A673 (cell line): ENCODE measurements around the gene SLIT3. TPM values are rescaled to one million over a fixed set of nuclear protein-coding genes. Genes with fewer than 3 reads are reported as not detected.

Experiments used
- BruUV-seq: library from RNA; stranded (reverse); fragments of 400-500 nt; replicated peaks from 2 replicates; lab custom pipeline; 2021; lab: Mats Ljungman, UMichigan
- CTCF ChIA-PET: fragments of 300-600 bp; sonication (Branson Sonifier 250); formaldehyde crosslinking; loops from one replicate; lab custom pipeline; 2022; ENCODE audit warnings: antibody characterized with exemption; lab: Charles Lee
- POLR2A ChIA-PET: fragments of 300-600 bp; sonication (Branson Sonifier 250); formaldehyde crosslinking; loops from one replicate; lab custom pipeline; 2022; ENCODE audit warnings: antibody characterized with exemption; ENCODE audit not compliant: low non-redundant PET; lab: Charles Lee
- DNase-seq: peaks from one replicate; pipeline ENCODE4 v3.0.0-alpha.2; 2015; ENCODE audit warnings: low spot score
- H3K27ac ChIP-seq: fragments of 200-600 bp; sonication (generic); 2 replicates; pipeline ENCODE4 v1.5.1; 2016; ENCODE audit warnings: mixed run types, low read depth, mild to moderate bottlenecking, mixed read lengths, antibody characterized with exemption, low read length; ENCODE audit not compliant: poor library complexity, severe bottlenecking
- H3K27me3 ChIP-seq: fragments of 200-600 bp; sonication (generic); replicated peaks from 2 replicates; pipeline ENCODE4 v1.6.1; 2017; ENCODE audit warnings: mixed run types, low read depth, mild to moderate bottlenecking, mixed read lengths, antibody characterized with exemption, low read length; ENCODE audit not compliant: insufficient read depth, poor library complexity
- H3K36me3 ChIP-seq: fragments of 200-600 bp; sonication (generic); 2 replicates; pipeline ENCODE4 v1.6.1; 2016; ENCODE audit warnings: mixed run types, mild to moderate bottlenecking, mixed read lengths, antibody characterized with exemption, low read length; ENCODE audit not compliant: insufficient read depth, poor library complexity, severe bottlenecking
- H3K4me1 ChIP-seq: fragments of 200-600 bp; sonication (generic); 2 replicates; pipeline ENCODE4 v1.6.1; 2017; ENCODE audit warnings: mixed run types, mild to moderate bottlenecking, mixed read lengths, antibody characterized with exemption, low read length; ENCODE audit not compliant: insufficient read depth, poor library complexity, severe bottlenecking
- H3K4me3 ChIP-seq: fragments of 200-600 bp; sonication (generic); 2 replicates; pipeline ENCODE4 v1.5.1; 2016; ENCODE audit warnings: low read depth, mixed run types, mild to moderate bottlenecking, mixed read lengths, low read length; ENCODE audit not compliant: poor library complexity, severe bottlenecking
- H3K9me3 ChIP-seq: fragments of 200-600 bp; sonication (generic); 2 replicates; pipeline ENCODE4 v1.6.1; 2016; ENCODE audit warnings: mixed run types, low read depth, mild to moderate bottlenecking, mixed read lengths, antibody characterized with exemption, low read length; ENCODE audit not compliant: poor library complexity, severe bottlenecking
- EZH2 ChIP-seq: fragments of 200-600 bp; sonication (generic); IDR thresholded peaks from 2 replicates; pipeline ENCODE4 v1.6.1; 2017; ENCODE audit warnings: borderline replicate concordance, low read depth, mild to moderate bottlenecking, mixed read lengths, antibody characterized with exemption, low read length; ENCODE audit not compliant: poor library complexity, severe bottlenecking
- intact Hi-C: fragments of 100-400 bp; cut with micrococcal nuclease; formaldehyde crosslinking; loops from one replicate; pipeline ENCODE4 v1.10.0; 2022; ENCODE audit not compliant: unreplicated experiment
- total RNA-seq: library from RNA; stranded (reverse); gene quantifications from 2 replicates; pipeline ENCODE4 v1.2.3, GENCODE V29; 2021
- TF ChIP-seq, protein P1 (sequence below): fragments of 300-800, 200-600 bp; sonication (generic); conservative IDR thresholded peaks from 2 replicates; pipeline ENCODE4 v1.5.1; 2017; ENCODE audit warnings: low read depth, mild to moderate bottlenecking, antibody characterized with exemption, low read length, moderate library complexity, mixed read lengths

Gene SLIT3
- total RNA-seq, 1 experiment from 2014 or later = not detected

DNA sequence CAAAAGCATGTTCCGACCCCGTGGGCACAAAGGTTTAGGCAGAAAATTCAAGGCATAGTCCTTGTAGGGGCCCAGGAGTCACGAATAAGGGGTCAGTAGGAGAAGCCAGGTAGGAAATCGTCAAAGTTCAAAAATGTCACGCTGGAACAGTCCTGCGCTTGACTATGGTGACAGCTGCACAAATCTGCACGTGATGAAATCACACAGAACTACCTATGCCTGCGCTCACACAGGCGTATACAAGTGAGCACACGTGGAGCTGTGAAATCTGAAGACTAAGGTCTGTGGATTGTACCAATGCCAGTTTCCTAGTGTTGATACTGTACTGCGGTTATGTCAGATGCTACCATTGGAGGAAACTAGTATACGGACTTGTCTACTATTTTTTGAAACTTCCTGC is 418.7 kb downstream of the SLIT3 start:
- H3K4me3 ChIP-seq = no peak overlapping the region

GRCh38 chr5:168881427-168882149 is 419.4 kb downstream of the SLIT3 start:
- CTCF ChIA-PET = no interaction called here
- POLR2A ChIA-PET = interaction anchor here (0.5 to 0.6 kb wide), 2 partner anchors 390 to 500 kb away, joined by 3 read pairs; no protein-coding TSS in a partner anchor
- no TSS peak for BruUV-seq
- H3K27ac ChIP-seq = no peak overlapping the region
- H3K4me1 ChIP-seq = no peaks in the 10 kb centered on the region
- TF ChIP-seq EZH2 = no peak
- TF ChIP-seq, protein P1, sequence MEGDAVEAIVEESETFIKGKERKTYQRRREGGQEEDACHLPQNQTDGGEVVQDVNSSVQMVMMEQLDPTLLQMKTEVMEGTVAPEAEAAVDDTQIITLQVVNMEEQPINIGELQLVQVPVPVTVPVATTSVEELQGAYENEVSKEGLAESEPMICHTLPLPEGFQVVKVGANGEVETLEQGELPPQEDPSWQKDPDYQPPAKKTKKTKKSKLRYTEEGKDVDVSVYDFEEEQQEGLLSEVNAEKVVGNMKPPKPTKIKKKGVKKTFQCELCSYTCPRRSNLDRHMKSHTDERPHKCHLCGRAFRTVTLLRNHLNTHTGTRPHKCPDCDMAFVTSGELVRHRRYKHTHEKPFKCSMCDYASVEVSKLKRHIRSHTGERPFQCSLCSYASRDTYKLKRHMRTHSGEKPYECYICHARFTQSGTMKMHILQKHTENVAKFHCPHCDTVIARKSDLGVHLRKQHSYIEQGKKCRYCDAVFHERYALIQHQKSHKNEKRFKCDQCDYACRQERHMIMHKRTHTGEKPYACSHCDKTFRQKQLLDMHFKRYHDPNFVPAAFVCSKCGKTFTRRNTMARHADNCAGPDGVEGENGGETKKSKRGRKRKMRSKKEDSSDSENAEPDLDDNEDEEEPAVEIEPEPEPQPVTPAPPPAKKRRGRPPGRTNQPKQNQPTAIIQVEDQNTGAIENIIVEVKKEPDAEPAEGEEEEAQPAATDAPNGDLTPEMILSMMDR = no peak
- H3K9me3 ChIP-seq = no peaks in the 10 kb centered on the region
- peaks cover 49% of the 10 kb centered on the region for H3K27me3 ChIP-seq
- DNase-seq = peak; percentile 67
- H3K36me3 ChIP-seq = no peaks in the 10 kb centered on the region
- intact Hi-C loops = no loop called here
- no peak overlapping the region for H3K4me3 ChIP-seq

More for the DNA sequence above, 418.7 kb downstream of the SLIT3 start:
- H3K9me3 ChIP-seq = no peaks in the 10 kb centered on the region
- ChIA-PET POLR2A (interaction anchor here (0.5 to 0.6 kb wide), 2 partner anchors 391 to 499 kb away, joined by 3 read pairs; no protein-coding TSS in a partner anchor), CTCF (no interaction called here)
- intact Hi-C loops = no loop called here
- DNase-seq = no peak
- TF ChIP-seq EZH2 = no peak
- TF ChIP-seq, protein P1 = no peak
- no peaks in the 10 kb centered on the region for H3K36me3 ChIP-seq
- H3K4me1 ChIP-seq = no peaks in the 10 kb centered on the region
- H3K27ac ChIP-seq = no peak overlapping the region
- BruUV-seq = no TSS peak
- peaks cover 51% of the 10 kb centered on the region for H3K27me3 ChIP-seq

DNA sequence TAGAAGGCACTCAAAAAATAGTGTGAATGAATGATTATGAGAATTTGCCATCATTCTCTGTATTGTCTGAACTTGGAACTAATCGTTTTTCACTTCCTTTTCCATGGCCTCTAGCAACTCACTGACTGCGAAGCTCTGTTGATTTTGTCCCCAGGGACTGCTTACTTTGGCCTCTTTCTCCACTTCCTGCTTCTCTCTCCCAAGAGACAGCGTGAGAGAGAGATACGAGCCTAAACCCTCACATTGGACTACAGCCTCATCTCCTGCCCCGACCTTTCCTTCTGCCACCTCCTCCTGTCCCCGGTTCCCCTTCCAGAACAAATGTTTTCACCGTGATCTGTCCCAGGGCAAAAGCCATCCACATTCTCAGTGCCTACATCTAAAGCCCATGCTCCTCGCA is 421.0 kb downstream of the SLIT3 start:
- Histone ChIP-seq H3K4me3 (no peak overlapping the region), H3K9me3 (no peaks in the 10 kb centered on the region), H3K4me1 (no peaks in the 10 kb centered on the region), H3K36me3 (no peaks in the 10 kb centered on the region), H3K27me3 (peaks cover 51% of the 10 kb centered on the region), H3K27ac (no peak overlapping the region)
- CTCF ChIA-PET = no interaction called here
- intact Hi-C loops = no loop called here
- peak; percentile 60 for DNase-seq
- TF ChIP-seq, protein P1 = no peak
- no peak for TF ChIP-seq EZH2
- POLR2A ChIA-PET = no interaction called here
- no TSS peak for BruUV-seq
